Glutamatergic neuron (in vitro differentiated cells): ENCODE measurements around the gene PHF12. TPM values are rescaled to one million over a fixed set of nuclear protein-coding genes. Genes with fewer than 3 reads are reported as not detected.
A peak's percentile ranks its signal among the peaks of the same experiment; 100 is the strongest.

Experiments
- DNase-seq: peaks from one replicate; pipeline ENCODE4 v3.0.0; 2022
- H3K27ac Mint-ChIP-seq: one replicate; pipeline ENCODE4 v1.8.0; 2020; ENCODE audit warnings: mild to moderate bottlenecking, mixed read lengths, inconsistent platforms; ENCODE audit not compliant: unreplicated experiment
- H3K27me3 Mint-ChIP-seq: one replicate; pipeline ENCODE4 v1.8.0; 2020; ENCODE audit warnings: mild to moderate bottlenecking, moderate library complexity, mixed read lengths, inconsistent platforms; ENCODE audit not compliant: unreplicated experiment
- H3K36me3 Mint-ChIP-seq: one replicate; pipeline ENCODE4 v1.8.0; 2020; ENCODE audit warnings: mild to moderate bottlenecking, mixed read lengths, inconsistent platforms; ENCODE audit not compliant: unreplicated experiment
- H3K4me1 Mint-ChIP-seq: one replicate; pipeline ENCODE4 v1.8.0; 2020; ENCODE audit warnings: mild to moderate bottlenecking, low read depth, mixed read lengths, inconsistent platforms; ENCODE audit not compliant: unreplicated experiment
- H3K4me3 Mint-ChIP-seq: one replicate; pipeline ENCODE4 v1.8.0; 2020; ENCODE audit warnings: mild to moderate bottlenecking, mixed read lengths, inconsistent platforms; ENCODE audit not compliant: unreplicated experiment
- H3K9me3 Mint-ChIP-seq: one replicate; pipeline ENCODE4 v1.8.0; 2020; ENCODE audit warnings: mild to moderate bottlenecking, moderate library complexity, mixed read lengths, inconsistent platforms; ENCODE audit not compliant: unreplicated experiment
- CTCF ChIP-seq: fragments of 200-600 bp; sonication (generic); IDR thresholded peaks from one replicate; pipeline ENCODE4 v1.5.0; 2021; ENCODE audit not compliant: partially characterized antibody, unreplicated experiment
- microRNA-seq: library from miRNA; unstranded; fragments of <30 nt; microRNA quantifications from one replicate; pipeline ENCODE4, GENCODE V29; 2020; ENCODE audit not compliant: unreplicated experiment
- total RNA-seq: library from RNA; stranded (reverse); fragmentation: NEBNext Ultra II Directional; extraction: Animal tissue kit (Norgen Biotek cat#: 25700); gene quantifications from one replicate; pipeline ENCODE4 v1.2.1, GENCODE V29; 2021; ENCODE audit not compliant: unreplicated experiment

Gene PHF12
- total RNA-seq, 1 donor from 2014 or later, result 59.8 TPM

- H3K27me3 Mint-ChIP-seq, result no peaks in the 10 kb centered on the region
- DNase-seq, result no peak
- no peak overlapping the region for H3K27ac Mint-ChIP-seq
- peaks cover 4% of the 10 kb centered on the region for H3K4me1 Mint-ChIP-seq
- peaks cover 4% of the 10 kb centered on the region for H3K9me3 Mint-ChIP-seq
- H3K4me3 Mint-ChIP-seq, result no peak overlapping the region
- no peaks in the 10 kb centered on the region for H3K36me3 Mint-ChIP-seq
- no peak for TF ChIP-seq CTCF
Observed at GRCh38 chr17:28857905-28858800, 93.2 kb downstream of the PHF12 start.

GRCh38 chr17:28856028-28856574 is 95.2 kb downstream of the PHF12 start:
- Mint-ChIP-seq H3K4me3 (peak overlapping the region; percentile 89), H3K27me3 (no peaks in the 10 kb centered on the region), H3K27ac (peak overlapping the region; percentile 79), H3K36me3 (no peaks in the 10 kb centered on the region), H3K4me1 (peaks cover 1% of the 10 kb centered on the region), H3K9me3 (peaks cover 3% of the 10 kb centered on the region)
- no peak for TF ChIP-seq CTCF
- no peak for DNase-seq

- no peaks in the 10 kb centered on the region for H3K27me3 Mint-ChIP-seq
- peaks cover 1% of the 10 kb centered on the region for H3K4me1 Mint-ChIP-seq
- no peak for TF ChIP-seq CTCF
- no peak for DNase-seq
- no peaks in the 10 kb centered on the region for H3K36me3 Mint-ChIP-seq
- H3K4me3 Mint-ChIP-seq, result peak overlapping the region; percentile 89
- peak overlapping the region; percentile 79 for H3K27ac Mint-ChIP-seq
- peaks cover 3% of the 10 kb centered on the region for H3K9me3 Mint-ChIP-seq
Observed at GRCh38 chr17:28855336-28855679, 96.0 kb downstream of the PHF12 start.

Small RNA genes within 50 kb of the gene (microRNA-seq; reads per million reads assigned to microRNA genes)
- not detected for gene MIR451B

Other genes with a start within 250 kb of the PHF12 start
- gene PROCA1, start 239.6 kb downstream of the PHF12 start, total RNA-seq, result 36.5 TPM
- gene RAB34, start 233.7 kb downstream of the PHF12 start, total RNA-seq, result 54.3 TPM
- gene RPL23A, start 231.5 kb downstream of the PHF12 start, total RNA-seq, result 627 TPM
- gene TLCD1, start 225.3 kb downstream of the PHF12 start, total RNA-seq, result 8.2 TPM
- gene NEK8, start 222.7 kb downstream of the PHF12 start, total RNA-seq, result 5.9 TPM
- 373 TPM for gene TRAF4, start 207.5 kb downstream of the PHF12 start, total RNA-seq
- 44.0 TPM for gene FAM222B, start 108.7 kb downstream of the PHF12 start, total RNA-seq
- gene ERAL1, start 96.5 kb downstream of the PHF12 start, total RNA-seq, result 53.3 TPM
- 143 TPM for gene FLOT2, start 53.8 kb downstream of the PHF12 start, total RNA-seq
- gene DHRS13, start 48.4 kb downstream of the PHF12 start, total RNA-seq, result 17.0 TPM
- 6.7 TPM for gene SEZ6, start 54.5 kb upstream of the PHF12 start, total RNA-seq
- 1.4 TPM for gene PIPOX, start 91.6 kb upstream of the PHF12 start, total RNA-seq
- gene MYO18A, start 228.9 kb upstream of the PHF12 start, total RNA-seq, result 465 TPM